ENCODE results near the gene ZNF74. TPM values are rescaled to one million over a fixed set of nuclear protein-coding genes. Genes with fewer than 3 reads are reported as not detected.
A peak's percentile ranks its signal among the peaks of the same experiment; 100 is the strongest.
"Not testable (repeated sequence)": the region's sequence is repeated elsewhere in the genome, so short reads cannot be mapped to it uniquely, and the experiment has no call there.

ZNF74 gene
- total and polyA plus RNA-seq, 7 donors, result 1.4 to 18.8 (median 11.4) TPM

GRCh38 chr22:20407829-20408228 lies 13.9 kb downstream of the ZNF74 start:
- Histone ChIP-seq H3K4me1 (no peaks in the 10 kb centered on the region), H3K4me3 (no peak overlapping the region), H3K27ac (no peak overlapping the region), H3K27me3 (no peaks in the 10 kb centered on the region), H3K36me3 (peaks cover 9 to 54% (median 18%) of the 10 kb centered on the region in 4 donors), H3K9me3 (no peaks in the 10 kb centered on the region)
- 86 to 87% methylated on average over 3 of the region's 3 CpGs for WGBS, 2 donors
- DNase-seq, result no peak
- TF ChIP-seq EP300 (IDR thresholded peaks at IDR 0.05), result no peak
- no peak for TF ChIP-seq POLR2AphosphoS5 (IDR thresholded peaks at IDR 0.05)
- TF ChIP-seq CTCF (IDR thresholded peaks at IDR 0.05), result no peak
- TF ChIP-seq POLR2A (IDR thresholded peaks at IDR 0.05), result no peak
- intact Hi-C loops (cut with DNase I), result no loop called here

GRCh38 chr22:20408891-20409290 lies 14.9 kb downstream of the ZNF74 start:
- H3K27ac ChIP-seq, result no peak overlapping the region
- DNase-seq, result peak; percentile 14
- intact Hi-C loops (cut with DNase I), result no loop called here
- peaks cover 9 to 44% (median 17%) of the 10 kb centered on the region in 4 donors for H3K36me3 ChIP-seq
- WGBS, 2 donors, result 95 to 97% methylated on average over 4 of the region's 4 CpGs
- TF ChIP-seq POLR2A (IDR thresholded peaks at IDR 0.05), result no peak
- no peak for TF ChIP-seq POLR2AphosphoS5 (IDR thresholded peaks at IDR 0.05)
- no peak for TF ChIP-seq CTCF (IDR thresholded peaks at IDR 0.05)
- TF ChIP-seq EP300 (IDR thresholded peaks at IDR 0.05), result no peak
- no peaks in the 10 kb centered on the region for H3K27me3 ChIP-seq
- H3K4me1 ChIP-seq, result no peaks in the 10 kb centered on the region
- H3K4me3 ChIP-seq, result no peak overlapping the region
- no peaks in the 10 kb centered on the region for H3K9me3 ChIP-seq

GRCh38 chr22:20409385-20409784 lies 15.4 kb downstream of the ZNF74 start:
- H3K36me3 ChIP-seq, result peaks cover 9 to 39% (median 15%) of the 10 kb centered on the region in 4 donors
- intact Hi-C loops (cut with DNase I); H3K4me3 ChIP-seq; H3K27me3 ChIP-seq; H3K27ac ChIP-seq; H3K9me3 ChIP-seq; H3K4me1 ChIP-seq: not testable (repeated sequence)
- WGBS, 2 donors, result 94 to 98% methylated on average over 3 of the region's 3 CpGs
- peak; percentile 14 for DNase-seq

GRCh38 chr22:20412474-20413216 lies 18.7 kb downstream of the ZNF74 start:
- Histone ChIP-seq H3K4me1 (no peaks in the 10 kb centered on the region), H3K36me3 (peaks cover 0 to 6% (median 0%) of the 10 kb centered on the region in 4 donors), H3K27ac (no peak overlapping the region), H3K27me3 (no peaks in the 10 kb centered on the region), H3K9me3 (no peaks in the 10 kb centered on the region), H3K4me3 (no peak overlapping the region)
- intact Hi-C loops (cut with DNase I), result no loop called here
- TF ChIP-seq EP300 (IDR thresholded peaks at IDR 0.05), result no peak
- TF ChIP-seq POLR2A (IDR thresholded peaks at IDR 0.05), result no peak
- no peak for TF ChIP-seq POLR2AphosphoS5 (IDR thresholded peaks at IDR 0.05)
- no peak for TF ChIP-seq CTCF (IDR thresholded peaks at IDR 0.05)
- WGBS, 2 donors, result 76% methylated on average over 10 of the region's 10 CpGs
- peak; percentile 20 for DNase-seq

- Histone ChIP-seq H3K9me3 (no peaks in the 10 kb centered on the region), H3K27me3 (no peaks in the 10 kb centered on the region), H3K27ac (no peak overlapping the region), H3K36me3 (no peaks in the 10 kb centered on the region), H3K4me3 (no peak overlapping the region), H3K4me1 (peaks cover 0 to 5% (median 2%) of the 10 kb centered on the region in 4 donors)
- DNase-seq, result peak; percentile 36
- WGBS, 2 donors, result 87 to 93% methylated on average over 9 of the region's 9 CpGs
- TF ChIP-seq POLR2A (IDR thresholded peaks at IDR 0.05) (no peak), CTCF (IDR thresholded peaks at IDR 0.05) (no peak)
- intact Hi-C loops (cut with DNase I), result no loop called here
These were observed 19.5 kb downstream of the ZNF74 start for GRCh38 chr22:20413217-20414058.

All from sigmoid colon (tissue), 7 donors.